ENCODE data around the gene WDR35.

The WDR35 gene

DNA sequence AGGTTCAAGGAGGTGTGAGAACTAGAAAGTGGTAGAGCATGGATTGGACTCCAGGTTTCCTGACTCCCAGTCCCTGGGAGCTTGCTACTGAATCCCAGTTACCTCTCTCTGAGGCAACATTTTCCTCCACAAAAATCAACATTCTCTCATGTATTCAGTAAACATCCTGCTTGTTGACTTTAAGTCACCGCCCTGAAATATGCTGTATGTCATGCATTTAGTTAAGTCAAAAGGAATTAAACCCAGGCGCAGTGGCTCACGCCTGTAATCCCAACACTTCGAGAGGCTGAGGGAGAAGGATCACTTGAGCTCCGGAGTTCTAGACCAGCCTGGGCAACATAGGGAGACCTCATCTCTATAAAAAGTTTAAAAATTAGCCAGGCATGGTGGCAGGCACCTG, 18.8 kb upstream of the WDR35 start:
- no peak for DNase-seq

DNA sequence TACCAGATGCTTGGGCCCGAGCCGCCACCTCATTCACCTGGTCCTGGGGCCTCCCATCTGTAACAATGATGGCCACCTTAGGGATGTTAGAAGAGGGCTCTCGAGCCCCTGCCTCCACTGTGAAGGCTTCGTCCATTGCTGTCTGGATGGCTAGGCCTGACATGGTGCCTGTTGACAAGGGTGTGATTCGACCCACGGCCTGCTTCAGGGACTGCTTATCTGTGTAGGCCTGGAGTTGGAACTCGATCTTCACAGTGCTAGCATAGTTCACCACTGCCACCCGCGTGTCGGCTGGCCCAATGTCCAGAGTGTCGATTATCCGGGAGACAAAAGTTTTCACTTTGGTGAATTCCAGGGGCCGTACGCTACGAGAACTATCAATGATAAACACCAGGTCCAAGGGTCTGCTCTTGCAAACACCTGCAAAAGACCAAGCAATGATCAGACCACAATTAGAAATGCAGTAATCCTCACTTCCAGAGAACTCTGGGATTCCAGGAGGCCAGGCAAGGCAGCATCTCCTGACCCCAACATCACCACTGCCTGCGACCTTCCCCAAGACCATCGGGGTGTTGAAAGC, 16.1 kb upstream of the WDR35 start:
- DNase-seq = no peak

DNA sequence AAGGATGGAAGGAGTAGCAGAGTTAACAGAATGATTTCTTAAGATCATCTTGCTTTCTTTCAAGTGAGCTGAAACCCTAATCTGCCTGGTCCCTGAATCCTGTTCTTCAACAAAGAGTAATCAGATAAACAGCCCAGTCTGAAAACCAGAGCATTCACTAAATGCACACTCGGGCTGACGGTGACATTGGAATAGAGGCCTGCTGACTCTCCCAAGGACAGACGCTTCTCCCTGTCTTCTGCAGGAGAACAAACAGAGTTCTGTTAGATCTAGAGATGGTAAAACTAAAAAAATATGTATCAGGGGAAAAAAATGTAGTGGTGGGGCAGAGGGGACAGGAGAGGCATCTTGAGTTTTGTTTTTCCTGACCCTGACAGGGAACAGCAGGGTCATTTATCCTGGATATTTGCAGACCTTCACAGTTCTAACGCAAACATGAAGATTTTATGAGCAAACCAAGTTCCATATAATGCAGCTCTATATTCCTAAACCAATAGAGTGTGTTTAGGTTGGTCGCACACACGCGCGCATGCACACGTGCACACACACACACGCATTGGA, 15.2 kb upstream of the WDR35 start:
- no peak for DNase-seq

DNA sequence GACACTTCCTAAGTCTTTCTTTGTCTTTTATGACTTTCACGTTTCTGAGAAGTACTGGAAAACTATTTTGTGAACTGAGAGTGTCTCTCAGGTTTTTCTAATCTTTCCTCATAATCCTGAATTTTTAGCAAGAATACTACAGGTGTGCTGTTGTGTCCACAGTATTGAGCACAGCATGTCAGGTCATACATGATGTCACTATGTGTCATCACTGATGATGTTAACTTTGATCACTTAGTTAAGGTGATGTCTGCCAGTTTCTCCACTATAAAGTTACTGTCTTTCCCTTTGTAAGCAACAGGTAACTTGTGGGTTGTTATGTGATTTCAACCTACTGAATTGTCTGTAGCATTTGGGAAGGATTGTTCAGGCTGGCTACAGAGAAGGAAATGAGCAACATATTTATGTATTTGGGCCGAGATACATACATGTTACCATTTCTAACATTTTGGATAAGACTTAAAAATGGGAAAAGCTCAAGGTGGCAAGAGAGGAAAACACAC, 11.5 kb upstream of the WDR35 start:
- no peak for DNase-seq

DNA sequence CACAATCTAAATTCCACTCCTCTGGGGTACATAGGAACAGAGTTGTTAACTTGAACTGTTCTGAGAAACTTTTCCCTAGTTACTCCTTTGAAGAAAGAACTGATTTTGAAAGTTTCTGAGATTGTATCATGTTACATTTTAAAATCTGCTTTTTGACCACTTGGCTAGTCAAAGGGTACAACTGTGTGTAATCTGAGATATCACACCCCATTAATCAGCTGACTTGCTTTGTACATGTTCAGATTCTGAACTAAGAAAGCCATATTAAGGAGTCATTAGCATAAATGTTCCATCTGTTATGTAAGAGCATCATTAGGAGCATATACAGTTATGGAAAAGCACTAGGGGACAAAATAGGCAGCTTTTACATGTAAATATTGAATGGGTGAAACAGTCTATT, 3.8 kb upstream of the WDR35 start:
- DNase-seq = no peak

DNA sequence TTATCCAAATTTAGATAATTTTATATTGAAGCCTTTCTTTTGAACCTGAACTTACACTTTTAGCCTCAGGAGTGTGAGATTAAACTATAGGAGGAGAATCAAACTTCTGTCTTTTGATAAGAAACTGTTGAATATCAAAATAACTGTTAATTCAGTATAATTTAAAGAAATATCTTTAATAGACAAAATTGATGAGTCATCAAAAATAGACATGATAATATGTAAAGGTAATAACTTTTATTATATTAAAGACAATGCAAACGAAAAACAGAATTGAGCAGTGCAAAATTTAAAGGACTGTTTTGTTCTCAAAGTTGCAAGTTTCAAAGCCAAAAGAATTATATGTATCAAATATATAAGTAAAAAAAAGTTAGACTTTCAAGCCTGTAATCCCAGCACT, 2.0 kb upstream of the WDR35 start:
- no peak for DNase-seq

DNA sequence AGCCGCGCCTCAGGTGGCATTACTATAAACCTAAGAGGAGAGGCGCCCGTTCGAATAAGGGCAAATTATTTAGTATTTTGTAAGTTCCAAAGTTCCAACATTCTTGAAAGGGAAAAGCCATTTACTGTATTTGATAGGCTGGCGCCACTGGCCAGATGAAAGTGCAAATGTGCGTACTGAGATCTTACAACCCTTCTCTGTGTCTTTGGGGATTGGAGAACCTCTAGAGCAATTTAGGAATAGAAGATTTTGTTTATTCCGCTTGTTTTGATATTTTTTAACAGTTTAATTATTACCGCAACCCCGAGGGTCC, 467 bp upstream of the WDR35 start:
- DNase-seq = no peak

DNA sequence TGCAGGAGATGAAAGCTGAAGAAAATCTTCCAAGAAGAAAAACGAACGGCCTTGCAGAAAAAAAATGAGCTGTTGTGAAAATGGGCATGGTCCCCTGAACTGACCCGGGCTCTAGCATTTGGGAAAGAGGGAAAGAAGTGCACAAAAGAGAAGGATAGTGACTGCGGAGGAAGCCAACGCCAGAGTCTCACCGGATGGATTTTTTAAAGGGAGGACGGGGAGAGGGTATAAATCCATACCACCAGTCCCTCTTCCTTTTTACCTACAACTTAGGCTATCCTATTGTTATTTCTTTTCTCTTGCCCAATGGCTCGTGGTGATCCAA, 601 bp downstream of the WDR35 start:
- peak in 1 of 2 experiments; percentile 7 for DNase-seq

DNA sequence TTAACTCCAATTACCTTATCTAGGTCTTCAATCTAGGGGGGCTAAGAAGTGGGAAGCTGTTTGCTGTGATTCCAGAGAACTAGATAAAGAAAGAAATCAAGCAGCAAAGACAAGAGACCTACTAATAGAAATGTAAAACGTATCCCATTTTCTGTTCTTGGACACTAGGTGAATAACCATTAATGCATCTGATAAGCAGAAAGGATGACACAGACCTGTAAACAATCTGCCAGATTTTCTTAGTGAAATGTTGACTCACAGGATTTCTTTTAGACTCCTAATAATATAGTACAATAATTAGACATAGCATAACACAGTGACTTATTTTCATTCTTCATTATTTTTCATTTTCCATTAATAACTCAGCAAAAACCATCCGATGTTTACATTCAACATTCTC, 1.3 kb downstream of the WDR35 start:
- DNase-seq = no peak

DNA sequence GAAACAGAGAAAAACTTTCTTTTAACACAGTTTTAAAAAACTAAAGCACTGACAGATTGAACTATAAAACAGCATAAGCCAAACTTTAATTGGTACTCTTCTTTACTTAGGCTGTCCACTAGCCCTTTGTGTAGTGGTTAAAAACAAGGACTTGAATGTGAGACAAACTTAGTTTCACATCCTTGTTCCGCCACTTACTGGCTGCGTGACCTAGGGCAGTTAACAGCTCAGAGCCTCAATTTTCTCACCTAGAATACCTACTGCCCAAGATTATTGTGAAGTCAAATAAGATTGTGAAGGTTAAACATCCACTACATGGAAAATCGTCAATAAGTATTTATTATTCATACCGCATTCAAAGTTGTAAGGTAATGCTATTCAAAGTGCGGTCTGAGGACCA, 2.0 kb downstream of the WDR35 start:
- DNase-seq = no peak

DNA sequence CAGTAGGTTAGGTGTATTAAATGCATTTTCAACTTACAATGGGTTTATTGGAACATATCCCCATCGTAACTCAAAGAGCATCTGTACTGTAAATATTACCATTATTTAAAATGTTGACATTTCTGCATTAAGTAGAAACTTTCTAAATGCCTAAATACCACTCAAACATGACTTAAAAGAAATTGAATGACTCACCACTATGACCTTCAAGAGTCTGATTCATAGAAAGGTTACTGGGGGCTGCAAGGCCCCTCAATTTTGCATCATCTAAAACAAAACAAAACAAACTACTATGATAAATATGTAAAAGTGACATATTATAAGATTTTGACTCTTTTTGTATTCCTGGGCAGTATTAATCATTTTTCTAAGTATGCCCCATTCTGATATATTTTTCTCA, 7.6 kb downstream of the WDR35 start:
- no peak for DNase-seq

DNA sequence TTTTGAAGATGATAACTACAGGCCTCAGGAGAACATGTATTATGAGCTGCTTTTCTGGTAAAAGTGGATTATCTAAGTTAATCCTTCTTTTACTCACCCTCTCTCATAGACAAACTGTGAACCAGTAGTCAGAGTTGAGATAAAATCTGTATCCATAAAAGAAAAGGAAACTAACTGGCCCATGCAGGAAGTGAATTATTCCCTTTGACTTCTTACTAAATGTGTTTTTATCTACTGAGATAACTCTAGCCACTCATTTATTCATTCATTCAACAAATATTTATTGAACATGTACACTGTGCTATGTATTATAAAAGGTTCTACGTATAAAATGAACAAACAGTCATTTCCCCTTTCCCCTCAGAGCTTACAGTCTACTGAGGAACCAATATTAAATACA, 10.0 kb downstream of the WDR35 start:
- DNase-seq = no peak

DNA sequence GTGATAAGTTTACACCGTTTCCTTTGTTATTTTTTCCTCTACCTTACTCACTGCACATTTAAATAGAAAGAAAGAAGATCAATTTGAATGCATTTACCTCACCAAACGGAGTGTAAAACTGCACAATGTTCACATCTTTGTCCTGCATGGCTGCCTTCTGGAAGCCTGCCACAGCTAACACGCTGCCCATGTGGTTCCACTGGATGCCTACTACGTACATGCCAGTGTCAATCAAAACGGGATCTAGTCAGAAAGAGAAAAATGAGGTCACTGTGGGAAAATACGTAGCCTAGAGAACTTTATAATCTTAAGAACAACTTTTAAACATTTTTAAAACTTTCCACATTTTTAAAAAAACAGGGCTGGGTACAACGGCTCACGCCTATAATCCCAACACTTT, 16.4 kb downstream of the WDR35 start:
- DNase-seq = peak in 1 of 2 experiments; percentile 2

DNA sequence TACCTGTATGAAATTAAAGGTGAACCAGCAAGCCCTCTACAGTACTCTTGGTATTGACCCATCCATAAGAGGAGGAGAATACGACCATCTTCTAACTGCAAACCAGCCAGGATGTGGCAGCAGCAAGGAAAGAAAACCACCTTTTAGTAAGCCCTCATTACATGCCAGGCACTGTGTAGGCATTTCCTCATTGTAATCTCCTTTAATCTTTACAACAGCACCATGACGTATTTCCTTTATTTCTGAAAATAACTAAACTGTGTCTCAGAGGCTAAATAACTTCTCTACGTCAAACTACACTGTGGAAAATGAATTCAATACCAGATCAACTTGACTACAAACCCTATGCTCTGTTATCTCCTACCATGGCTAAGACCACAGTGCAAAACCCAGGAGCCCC, 18.2 kb downstream of the WDR35 start:
- no peak for DNase-seq

DNA sequence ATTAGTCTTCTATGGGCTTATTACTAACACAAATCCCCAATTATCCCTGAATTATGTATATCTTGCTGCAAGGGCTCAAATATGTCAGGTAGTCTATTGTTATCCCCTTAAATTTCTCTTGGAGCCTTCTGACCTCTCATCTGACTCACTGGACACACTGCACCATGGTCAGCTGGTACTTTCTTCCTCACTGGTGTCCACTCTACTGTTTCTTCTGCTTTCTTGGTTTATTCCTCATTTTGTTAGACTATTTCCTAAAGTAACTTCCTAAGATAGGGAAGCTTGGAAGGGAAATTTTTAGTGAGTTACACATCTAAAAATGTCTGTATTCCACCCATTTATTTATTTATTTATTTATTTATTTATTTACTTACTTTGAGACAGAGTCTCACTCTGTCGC, 26.5 kb downstream of the WDR35 start:
- DNase-seq = no peak

DNA sequence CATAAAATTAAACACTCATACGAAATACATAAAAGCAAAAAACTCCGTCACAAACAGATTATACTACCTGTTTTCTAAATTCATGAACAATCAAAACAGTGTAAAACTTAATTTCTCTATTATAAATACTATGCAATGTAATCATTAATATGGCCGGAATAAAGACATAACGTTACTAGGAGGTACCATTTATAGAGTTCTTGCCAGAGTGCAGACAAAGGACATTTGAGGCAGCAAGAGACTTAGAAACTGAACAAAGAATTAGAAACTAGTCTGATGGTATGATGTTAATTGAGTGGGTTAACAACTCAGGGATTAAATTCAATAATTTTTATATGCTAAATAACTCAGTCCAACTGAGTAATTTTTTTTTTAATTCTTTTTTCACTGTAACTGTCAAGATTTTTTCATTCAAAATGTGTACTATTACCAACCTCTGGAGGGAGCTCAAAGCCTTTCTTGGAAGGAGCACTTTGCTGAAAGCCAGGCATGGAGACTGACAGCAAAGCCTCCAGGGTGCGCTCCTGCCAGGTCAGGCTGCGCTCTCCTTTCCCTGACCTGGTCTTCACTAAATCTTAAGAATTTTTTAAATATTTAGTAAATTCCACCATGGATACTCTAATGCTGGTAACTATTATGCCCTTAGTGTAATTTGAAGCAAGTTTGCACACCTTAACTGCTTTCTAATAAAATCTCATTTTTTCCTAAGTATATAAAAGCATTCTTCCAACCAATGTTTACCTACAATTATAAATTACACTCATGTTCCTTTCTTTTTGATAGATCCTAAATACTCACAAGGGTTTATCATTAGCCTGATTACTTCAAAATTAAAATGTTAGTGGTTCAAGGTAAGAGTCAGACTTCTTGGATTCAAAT, 34.1 kb downstream of the WDR35 start:
- peak; percentile 65 to 72 for DNase-seq

DNA sequence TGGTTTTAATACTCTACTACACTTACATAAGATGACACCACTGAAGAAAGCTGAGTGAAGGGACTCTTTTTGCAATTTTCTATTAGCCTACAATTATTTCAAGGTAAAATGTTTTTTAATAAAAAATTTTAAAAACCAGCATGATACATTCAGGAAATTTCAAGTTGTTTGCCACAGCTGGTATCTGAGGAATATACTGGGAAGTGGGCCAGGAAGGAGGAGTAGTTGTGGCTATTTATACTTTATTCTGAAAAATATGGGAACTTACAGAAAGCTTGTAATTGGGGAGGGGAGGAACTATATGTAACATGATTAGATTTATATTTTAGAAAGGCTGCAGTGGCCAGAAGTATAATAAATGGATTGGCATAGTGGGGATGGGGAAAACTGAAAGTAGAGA, 40.8 kb downstream of the WDR35 start:
- DNase-seq = no peak

DNA sequence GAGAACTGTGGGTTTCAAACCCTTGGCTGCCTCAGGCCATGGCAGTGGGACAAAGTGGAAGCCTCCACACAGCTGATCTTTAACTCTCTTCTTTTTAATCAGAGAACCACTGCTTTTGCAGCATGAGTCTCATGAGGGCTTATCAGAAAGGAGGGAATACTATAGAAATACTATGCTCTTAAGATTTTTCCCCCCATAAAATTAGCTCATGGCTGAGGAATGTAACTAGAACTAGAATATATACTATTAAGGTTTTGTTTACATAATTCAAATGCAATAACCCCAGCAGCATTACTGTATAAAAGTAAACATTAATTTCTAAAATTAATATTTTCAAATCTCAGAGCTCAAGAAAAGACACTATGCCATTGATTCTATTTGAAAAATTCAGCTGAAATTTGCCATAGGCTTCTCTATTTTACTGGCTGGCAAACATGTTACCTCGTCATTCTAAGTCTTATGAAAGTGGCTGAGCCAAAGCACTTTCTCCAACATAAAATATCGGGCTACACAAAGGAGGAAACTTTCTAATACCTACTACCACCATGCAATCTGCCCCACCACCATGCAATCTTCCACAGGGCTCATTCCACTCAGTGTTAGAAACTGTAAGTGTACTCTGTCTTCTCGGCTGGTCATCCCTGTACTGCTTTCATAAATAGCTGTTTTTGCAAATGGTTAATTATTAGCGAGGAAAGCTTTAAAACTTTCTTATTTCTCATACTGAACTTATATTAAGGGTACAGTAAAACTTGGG, 42.5 kb downstream of the WDR35 start:
- no peak for DNase-seq

DNA sequence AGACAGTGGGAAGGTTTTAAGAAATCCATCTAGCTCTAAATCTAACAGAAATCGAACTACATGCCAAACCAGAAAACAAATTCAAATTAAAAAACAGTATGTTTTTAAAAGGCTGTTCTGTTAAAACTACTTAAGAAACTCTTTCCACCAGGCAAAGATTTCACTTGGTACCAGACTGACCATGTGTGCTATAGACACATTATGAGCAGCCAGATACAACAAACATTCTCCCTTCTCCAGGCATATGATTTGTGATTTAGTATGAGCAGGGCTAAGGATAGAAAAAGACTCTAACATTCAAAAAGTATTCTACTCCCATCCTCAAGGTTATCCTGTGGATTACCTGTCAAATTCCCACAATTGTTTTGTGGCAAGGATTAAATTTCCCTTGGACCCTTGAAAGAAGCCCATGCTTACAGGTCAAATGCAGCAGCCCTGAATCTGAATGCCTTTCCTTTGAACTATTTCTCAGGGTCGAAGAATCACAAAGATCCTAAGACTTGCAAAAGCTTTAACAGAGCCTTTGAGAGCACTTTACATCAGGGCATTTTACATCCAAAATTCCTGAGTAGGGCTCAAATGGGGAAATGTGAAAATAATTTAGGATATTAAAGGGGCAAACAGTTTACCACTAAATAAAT, 45.6 kb downstream of the WDR35 start:
- no peak for DNase-seq

DNA sequence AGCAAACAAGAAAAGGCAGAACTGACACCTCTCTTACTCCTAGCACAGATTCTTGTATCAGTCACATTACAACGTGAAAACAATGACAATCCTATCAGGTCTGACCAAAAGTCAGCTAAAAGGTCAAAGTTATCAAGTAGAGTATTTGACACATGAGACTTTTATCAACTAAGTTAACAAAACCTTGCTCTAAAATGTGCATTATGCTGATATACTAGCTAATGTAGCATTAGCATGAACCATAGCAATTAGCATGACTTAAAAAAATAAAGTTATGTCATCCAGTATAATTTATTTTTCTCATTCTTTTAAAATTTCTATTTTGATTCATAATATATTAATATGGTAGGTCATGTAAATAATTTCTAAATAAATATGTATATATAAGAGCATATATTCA, 46.7 kb downstream of the WDR35 start:
- DNase-seq = no peak

DNA sequence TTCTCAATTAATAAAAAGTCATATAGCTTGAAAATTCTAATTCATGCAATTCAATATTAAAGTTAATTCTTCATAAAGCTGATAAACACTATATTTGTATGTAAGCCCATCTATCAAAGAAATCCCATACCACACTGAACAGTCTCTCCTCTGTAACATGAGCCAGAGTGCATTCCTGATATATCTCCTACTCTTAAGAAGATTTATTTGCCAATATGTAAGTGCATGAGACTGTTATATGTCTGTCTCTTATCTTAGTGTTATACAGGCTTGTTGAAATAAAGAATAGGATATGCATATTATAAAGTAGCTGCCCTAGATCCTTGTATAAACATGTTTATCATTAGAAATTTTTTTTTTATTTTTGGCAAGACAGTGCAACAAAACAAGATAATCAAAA, 47.7 kb downstream of the WDR35 start:
- no peak for DNase-seq

DNA sequence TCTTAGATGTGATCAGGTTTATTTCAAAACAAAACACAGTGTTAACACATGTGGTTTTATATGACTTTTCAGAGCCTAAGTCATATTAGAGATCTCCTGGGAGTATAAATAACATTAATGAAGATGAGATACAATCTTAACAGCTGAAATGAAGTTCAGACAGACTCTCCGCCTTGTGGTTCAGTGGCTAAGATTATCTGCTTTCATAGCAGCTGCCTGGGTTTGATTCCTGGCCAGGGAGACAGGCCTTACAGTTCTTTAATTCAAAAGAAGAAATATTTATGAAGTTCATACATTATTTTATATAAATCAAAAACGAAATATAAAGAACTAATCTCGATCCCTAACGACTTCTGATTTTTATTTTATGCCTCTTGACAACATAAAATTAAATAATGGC, 52.9 kb downstream of the WDR35 start:
- no peak for DNase-seq

DNA sequence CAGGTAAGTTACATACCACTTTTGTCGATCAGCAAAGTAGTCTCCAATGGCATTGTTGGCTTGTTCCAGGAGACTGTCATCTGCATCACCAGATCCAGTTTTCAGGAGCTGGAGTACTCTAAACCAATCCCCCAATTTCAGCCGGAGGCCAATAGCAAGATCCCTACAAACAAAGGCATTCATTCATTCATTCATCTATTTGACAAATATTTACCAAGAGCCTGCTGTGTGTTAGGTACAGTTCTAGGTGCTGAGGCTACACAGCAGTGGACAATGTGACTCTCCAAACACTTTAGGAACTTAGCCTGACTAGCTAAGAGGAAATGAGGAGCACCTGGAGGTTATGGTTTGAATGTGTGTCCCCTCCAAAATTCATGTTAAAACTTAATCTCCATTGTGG, 53.7 kb downstream of the WDR35 start:
- no peak for DNase-seq

Data from NCI-H2081 (cell line).